Measurements from ENCODE around the gene ABCA3.

The ABCA3 gene

GRCh38 chr16:2284797-2285576 lies 55.5 kb downstream of the ABCA3 start:
- no peak for TF ChIP-seq CTCF (IDR thresholded peaks at IDR 0.05; ENCODE audit: insufficient read depth, low read length, poor library complexity, severe bottlenecking)
- Histone ChIP-seq H3K27me3 (replicated peaks; ENCODE audit: control insufficient read depth, insufficient read depth, low read length) (no peaks in the 10 kb centered on the region), H3K36me3 (ENCODE audit: control insufficient read depth, insufficient read depth, low read length) (no peaks in the 10 kb centered on the region; the same call in none of the 2 replicates), H3K4me3 (replicated peaks; ENCODE audit: low read depth, low read length) (no peak overlapping the region)
- DNase-seq (ENCODE audit: extremely low read depth, insufficient read length): no peak

GRCh38 chr16:2284001-2284770 lies 56.3 kb downstream of the ABCA3 start:
- Histone ChIP-seq H3K27me3 (replicated peaks; ENCODE audit: control insufficient read depth, insufficient read depth, low read length) (no peaks in the 10 kb centered on the region), H3K36me3 (ENCODE audit: control insufficient read depth, insufficient read depth, low read length) (no peaks in the 10 kb centered on the region; the same call in none of the 2 replicates), H3K4me3 (replicated peaks; ENCODE audit: low read depth, low read length) (no peak overlapping the region)
- no peak for TF ChIP-seq CTCF (IDR thresholded peaks at IDR 0.05; ENCODE audit: insufficient read depth, low read length, poor library complexity, severe bottlenecking)
- no peak for DNase-seq (ENCODE audit: extremely low read depth, insufficient read length)

DNA sequence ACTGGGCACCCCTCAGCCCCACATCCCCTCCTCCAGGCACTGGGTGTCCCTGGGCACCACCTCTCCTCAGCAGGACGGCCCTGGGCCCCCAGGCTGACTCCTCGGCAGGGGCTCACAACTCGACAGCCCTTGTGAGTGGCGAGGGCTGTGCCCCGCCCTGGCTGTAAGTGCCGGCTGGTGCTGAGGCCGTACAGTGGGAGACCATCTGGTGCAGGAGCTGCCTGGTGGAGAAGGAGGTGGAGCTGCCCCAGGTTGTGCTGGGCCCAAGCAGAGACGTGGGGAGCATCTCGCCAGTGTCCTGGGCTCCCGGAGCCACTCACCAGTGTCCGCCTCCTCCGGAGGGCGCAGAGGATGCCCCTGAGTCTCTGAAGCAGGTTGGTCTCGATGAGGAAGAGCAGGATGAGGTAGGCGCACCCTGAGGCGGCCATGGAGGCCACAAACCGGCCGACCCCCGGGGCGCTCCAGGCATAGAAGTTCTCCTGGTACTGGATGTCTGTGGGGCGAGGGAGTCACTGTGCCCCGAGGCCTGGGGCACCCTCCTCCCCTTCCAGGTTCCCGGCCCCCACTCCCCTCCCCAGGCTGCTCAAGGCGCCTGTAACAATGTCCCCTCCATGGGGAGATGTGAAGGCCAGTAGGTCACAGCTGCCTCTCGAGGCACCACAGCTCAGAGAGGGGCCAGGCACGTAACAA lies 57.5 kb downstream of the ABCA3 start:
- Histone ChIP-seq H3K27me3 (replicated peaks; ENCODE audit: control insufficient read depth, insufficient read depth, low read length) (no peaks in the 10 kb centered on the region), H3K4me3 (replicated peaks; ENCODE audit: low read depth, low read length) (no peak overlapping the region), H3K36me3 (ENCODE audit: control insufficient read depth, insufficient read depth, low read length) (no peaks in the 10 kb centered on the region; the same call in none of the 2 replicates)
- no peak for TF ChIP-seq CTCF (IDR thresholded peaks at IDR 0.05; ENCODE audit: insufficient read depth, low read length, poor library complexity, severe bottlenecking)
- no peak for DNase-seq (ENCODE audit: extremely low read depth, insufficient read length)

DNA sequence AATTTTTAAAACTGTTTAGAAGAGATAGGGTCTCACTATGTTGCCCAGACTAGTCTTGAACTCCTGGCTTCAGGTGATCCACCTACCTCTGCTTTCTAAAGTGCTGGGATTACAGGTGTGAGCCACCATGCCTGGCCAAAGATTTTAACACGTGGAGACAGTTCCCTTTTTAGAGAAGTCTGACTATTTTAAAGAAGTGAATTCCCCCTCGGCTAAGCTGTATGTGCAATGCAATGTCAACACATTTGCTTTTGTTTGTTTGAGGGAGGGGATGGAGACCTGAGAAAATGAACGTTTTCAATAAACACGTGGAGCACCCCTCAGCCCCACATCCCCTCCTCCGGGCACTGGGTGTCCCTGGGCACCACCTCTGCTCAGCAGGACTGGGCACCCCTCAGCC lies 58.3 kb downstream of the ABCA3 start:
- H3K4me3 ChIP-seq (replicated peaks; ENCODE audit: low read depth, low read length): no peak overlapping the region
- TF ChIP-seq CTCF (IDR thresholded peaks at IDR 0.05; ENCODE audit: insufficient read depth, low read length, poor library complexity, severe bottlenecking): no peak

GRCh38 chr16:2280981-2281542 lies 59.5 kb downstream of the ABCA3 start:
- TF ChIP-seq CTCF (IDR thresholded peaks at IDR 0.05; ENCODE audit: insufficient read depth, low read length, poor library complexity, severe bottlenecking): no peak
- Histone ChIP-seq H3K4me3 (replicated peaks; ENCODE audit: low read depth, low read length) (no peak overlapping the region), H3K27me3 (replicated peaks; ENCODE audit: control insufficient read depth, insufficient read depth, low read length) (no peaks in the 10 kb centered on the region), H3K36me3 (ENCODE audit: control insufficient read depth, insufficient read depth, low read length) (no peaks in the 10 kb centered on the region; the same call in 1 of the 2 replicates)
- DNase-seq (ENCODE audit: extremely low read depth, insufficient read length): no peak

More for the DNA sequence above, 58.3 kb downstream of the ABCA3 start:
- Histone ChIP-seq H3K36me3 (ENCODE audit: control insufficient read depth, insufficient read depth, low read length) (no peaks in the 10 kb centered on the region; the same call in none of the 2 replicates), H3K27me3 (replicated peaks; ENCODE audit: control insufficient read depth, insufficient read depth, low read length) (no peaks in the 10 kb centered on the region)
- DNase-seq (ENCODE audit: extremely low read depth, insufficient read length): no peak

Measured in GM06990 (cell line).